Heart right ventricle (tissue), 16 donors: ENCODE data around the gene SLAIN2. TPM values are rescaled to one million over a fixed set of nuclear protein-coding genes. Genes with fewer than 3 reads are reported as not detected.

Experiments
- ATAC-seq, 8 donors: fragments of 200-7000 bp; cut with Tn5 transposase; one replicate each; pipeline ENCODE4 v1.9.1; 2020; ENCODE audit warnings: mild to moderate bottlenecking in 8 of 8, moderate library complexity in 8 of 8, moderate number of reproducible peaks in 1 of 8
- DNase-seq, 2 donors: peaks; one replicate each; pipeline ENCODE4 v3.0.0-alpha.2; 2020
- H3K27ac ChIP-seq, 10 donors: fragments of 200-600 bp; sonication (generic) in 2 of 10; one replicate each; pipeline versions ENCODE4 v1.5.0 to v1.8.0; 2020 to 2022; ENCODE audit warnings: mild to moderate bottlenecking in 3 of 10
- H3K27me3 ChIP-seq, 7 donors: fragments of 200-600 bp; one replicate each; pipeline ENCODE4 v1.8.0; 2021 to 2022; ENCODE audit warnings: mild to moderate bottlenecking in 2 of 7
- H3K36me3 ChIP-seq, 9 donors: fragments of 200-600 bp; sonication (generic) in 1 of 9; one replicate each; pipeline versions ENCODE4 v1.5.0 to v1.8.0; 2020 to 2022; ENCODE audit warnings: mild to moderate bottlenecking in 2 of 9
- H3K4me1 ChIP-seq, 9 donors: fragments of 200-600 bp; sonication (generic) in 1 of 9; one replicate each; pipeline versions ENCODE4 v1.5.0 to v1.8.0; 2020 to 2022; ENCODE audit warnings: mild to moderate bottlenecking in 4 of 9
- H3K4me3 ChIP-seq, 10 donors: fragments of 200-600 bp; sonication (generic) in 2 of 10; one replicate each; pipeline versions ENCODE4 v1.5.0 to v1.8.0; 2020 to 2022; ENCODE audit warnings: mild to moderate bottlenecking in 7 of 10, moderate library complexity in 2 of 10
- H3K9me3 ChIP-seq, 11 donors: fragments of 200-600 bp in 10 of 11; sonication (generic) in 2 of 11; one replicate each; pipeline versions ENCODE4 v1.5.0 to v1.8.0; 2013 to 2022; ENCODE audit warnings: mild to moderate bottlenecking in 2 of 11, control low read depth in 1 of 11, moderate library complexity in 1 of 11
- CTCF ChIP-seq, 9 donors: fragments of 200-600 bp; sonication (generic) in 2 of 9; IDR thresholded peaks; one replicate each; pipeline versions ENCODE4 v1.5.0 to v1.8.0; 2021 to 2022; ENCODE audit warnings: antibody characterized with exemption in 9 of 9, mild to moderate bottlenecking in 5 of 9, moderate library complexity in 1 of 9
- WGBS, 2 donors: extraction: QIAGEN DNeasy Blood & Tissue Kit; methylation state at CpG; one replicate each; pipeline ENCODE4 v1.1.7; 2013; ENCODE audit warnings: inconsistent platforms in 1 of 2; 5-methylcytosine and 5-hydroxymethylcytosine counted together
- intact Hi-C, 10 donors: fragments of 100-400 bp; cut with DNase I; formaldehyde crosslinking; loops; one replicate each; pipeline versions ENCODE4 v1.11.1 to v1.14.2; 2022
- polyA plus RNA-seq, 2 donors: library from polyadenylated mRNA; stranded (reverse); fragments of 200-250 nt; gene quantifications; one replicate each; pipeline ENCODE4 v1.2.3, GENCODE V29; 2013
- total RNA-seq, 10 donors: library from RNA; stranded (reverse); fragmentation: NEBNext Ultra II Directional in 3 of 10; extraction: Animal tissue kit (Norgen Biotek cat#: 25700) in 3 of 10; gene quantifications; one replicate each; pipeline versions ENCODE4 v1.2.1 to v1.2.4, GENCODE V29; 2021 to 2023
- donor health status: Arrhythmogenic right ventricular cardiomyopathy.
- donor health status: ischemic (EF 13 %, LVEDD 7.1; RV severe dilation, severe dysfunction).
- donor health status: healthy with polysubstance abuse.
- donor health status: DM: no; HTN: yes; CAD: no.
- donor health status: DM: no; HTN: no; CAD: no.
- donor health status: ischemic (EF 25% LVEDD 6.9; RV normal size, moderate dysfunction).
- donor health status: ischemic (EF 25% LVEDD 5.7; RV mildly dilated, moderate dysfunction).
- donor health status: healthy.
- donor health status: DM: yes; HTN: yes; CAD: no.
- donor health status: Ischemic cardiomyopathy.
- donor health status: ischemic (EF 35%, LVEDD 5.7; RV mildly dilated, moderate dysfunction).
- donor health status: nonischemic (EF 11% LVEDD 7.7; RV severe dilation, severe dysfunction).
- donor health status: DM: yes; HTN: yes; CAD: no.
- donor health status: PGD.
- donor health status: ischemic (EF 29% LVEDD 5.4; RV normal size, mild dysfunction).
- donor health status: nonischemic (EF 23%, LVEDD 6.1; RV moderate dilation, normal function).

Gene SLAIN2
- total and polyA plus RNA-seq, 12 donors: 16.4 to 185 (median 131) TPM

DNA sequence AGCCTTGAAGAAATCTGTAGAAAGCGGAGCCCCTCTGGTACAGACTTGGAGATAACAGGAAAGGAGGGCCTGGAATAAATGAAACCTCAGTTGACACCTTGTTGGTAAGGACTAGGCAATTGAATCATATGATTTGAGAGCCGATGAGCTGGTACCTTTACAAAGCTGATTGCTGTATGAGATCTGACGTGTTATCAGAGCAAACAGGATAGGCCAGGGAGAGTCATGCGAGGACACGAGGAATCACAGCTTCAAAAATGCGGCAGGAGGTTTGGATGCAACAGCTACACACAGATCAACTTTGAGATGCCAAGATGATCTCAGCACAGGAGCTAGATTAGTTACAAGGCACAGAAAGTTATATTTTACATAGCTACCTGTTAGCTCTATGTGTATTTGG, 134.4 kb downstream of the SLAIN2 start:
- WGBS, 2 donors: 81% methylated on average over 6 of the region's 6 CpGs
- DNase-seq: no peak
- ATAC-seq: no peak
- intact Hi-C loops: no loop called here
- H3K36me3 ChIP-seq: no peaks in the 10 kb centered on the region
- peaks cover 0 to 4% (median 0%) of the 10 kb centered on the region in 7 donors for H3K27me3 ChIP-seq
- no peaks in the 10 kb centered on the region for H3K9me3 ChIP-seq
- TF ChIP-seq CTCF (IDR thresholded peaks at IDR 0.05): no peak
- H3K27ac ChIP-seq: no peak overlapping the region
- peaks cover 0 to 42% (median 12%) of the 10 kb centered on the region in 9 donors for H3K4me1 ChIP-seq
- no peak overlapping the region for H3K4me3 ChIP-seq

Other genes with a start within 250 kb of the SLAIN2 start
- 1 to 10 TPM in 4 of 10 donors, under 1 TPM in 5, not detected in 1; 0.37 to 2.9 (median 0.85) TPM for gene TXK, start 207.3 kb upstream of the SLAIN2 start, total RNA-seq
- gene TXK, start 207.3 kb upstream of the SLAIN2 start, polyA plus RNA-seq: under 1 TPM; 0.33 to 0.88 TPM
- gene TEC, start 71.7 kb upstream of the SLAIN2 start, total RNA-seq: 1 to 10 TPM; 1.0 to 3.6 (median 2.3) TPM
- gene TEC, start 71.7 kb upstream of the SLAIN2 start, polyA plus RNA-seq: 1 to 10 TPM; 1.1 to 1.7 TPM
- gene SLC10A4, start 141.8 kb downstream of the SLAIN2 start, total RNA-seq: under 1 TPM in 9 of 10 donors, not detected in 1; 0.15 to 0.61 (median 0.22) TPM
- under 1 TPM; 0.10 to 0.37 TPM for gene SLC10A4, start 141.8 kb downstream of the SLAIN2 start, polyA plus RNA-seq
- gene ZAR1, start 148.7 kb downstream of the SLAIN2 start, total RNA-seq: not detected
- not detected for gene ZAR1, start 148.7 kb downstream of the SLAIN2 start, polyA plus RNA-seq